NCI-H2171 treated with DMSO at 0.1 percent for 48 hours (cell line): ENCODE results near the gene KANSL1.
A peak's percentile ranks its signal among the peaks of the same experiment; 100 is the strongest.
"Not testable (repeated sequence)": the region's sequence is repeated elsewhere in the genome, so short reads cannot be mapped to it uniquely, and the experiment has no call there.

Source experiments
- DNase-seq: peaks from one replicate; lab custom pipeline; 2025; lab: John Stamatoyannopoulos, UW

Gene KANSL1

DNA sequence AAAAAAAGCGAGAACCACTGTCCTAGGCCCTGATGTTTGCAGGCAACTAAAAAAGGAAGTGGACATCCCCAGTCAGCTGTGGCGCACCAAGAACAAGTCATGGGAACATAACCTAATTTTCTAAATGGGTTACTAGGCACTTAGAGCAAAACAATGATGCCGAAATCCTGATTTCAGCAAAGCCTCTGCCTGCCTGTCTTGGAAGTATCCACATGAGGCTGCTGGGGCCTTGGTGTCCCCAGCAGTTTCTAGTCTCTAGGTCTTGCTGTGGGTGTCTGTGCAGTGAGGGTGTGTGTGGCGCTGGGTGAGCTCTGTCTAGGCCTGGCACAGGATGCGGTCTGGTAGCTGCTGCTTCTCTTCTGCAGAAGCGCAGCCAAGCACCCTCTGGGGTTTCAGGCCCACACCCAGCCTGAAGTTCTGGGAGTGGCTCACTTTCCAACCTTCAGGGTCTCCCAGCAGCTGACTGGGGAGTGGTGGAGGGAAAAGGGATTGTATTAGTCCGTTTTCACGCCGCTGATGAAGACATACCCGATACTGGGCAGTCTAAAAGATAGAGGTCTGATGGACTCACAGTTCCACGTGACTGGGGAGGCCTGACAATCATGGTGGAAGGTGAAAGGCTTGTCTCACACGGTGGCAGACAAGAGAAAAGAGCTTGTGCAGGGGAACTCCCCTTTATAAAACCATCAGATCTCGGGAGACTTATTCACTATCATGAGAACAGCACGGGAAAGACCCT, 173.0 kb downstream of the KANSL1 start:
- DNase-seq = no peak

DNA sequence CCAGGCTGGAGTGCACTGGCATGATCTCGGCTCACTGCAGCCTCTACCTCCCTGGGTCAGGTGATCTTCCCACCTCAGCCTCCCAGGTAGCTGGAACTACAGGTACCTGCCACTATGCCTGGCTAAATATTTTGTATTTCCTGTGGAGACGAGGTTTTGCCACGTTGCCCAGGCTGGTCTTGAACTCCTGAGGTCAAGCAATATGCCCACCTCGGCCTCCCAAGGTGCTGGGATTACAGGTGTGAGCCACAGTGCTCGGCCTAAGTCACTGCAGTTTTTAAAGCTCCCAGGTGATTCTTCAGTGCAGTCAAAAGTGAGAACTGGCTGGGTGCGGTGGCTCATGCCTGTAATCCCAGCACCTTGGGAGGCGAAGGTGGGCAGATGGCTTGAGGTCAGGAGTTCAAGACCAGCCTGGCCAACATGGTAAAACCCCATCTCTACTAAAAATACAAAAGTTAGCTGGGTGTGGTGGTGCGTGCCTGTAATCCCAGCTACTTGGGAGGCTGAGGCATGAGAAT, 173.8 kb downstream of the KANSL1 start:
- not testable (repeated sequence) for DNase-seq

DNA sequence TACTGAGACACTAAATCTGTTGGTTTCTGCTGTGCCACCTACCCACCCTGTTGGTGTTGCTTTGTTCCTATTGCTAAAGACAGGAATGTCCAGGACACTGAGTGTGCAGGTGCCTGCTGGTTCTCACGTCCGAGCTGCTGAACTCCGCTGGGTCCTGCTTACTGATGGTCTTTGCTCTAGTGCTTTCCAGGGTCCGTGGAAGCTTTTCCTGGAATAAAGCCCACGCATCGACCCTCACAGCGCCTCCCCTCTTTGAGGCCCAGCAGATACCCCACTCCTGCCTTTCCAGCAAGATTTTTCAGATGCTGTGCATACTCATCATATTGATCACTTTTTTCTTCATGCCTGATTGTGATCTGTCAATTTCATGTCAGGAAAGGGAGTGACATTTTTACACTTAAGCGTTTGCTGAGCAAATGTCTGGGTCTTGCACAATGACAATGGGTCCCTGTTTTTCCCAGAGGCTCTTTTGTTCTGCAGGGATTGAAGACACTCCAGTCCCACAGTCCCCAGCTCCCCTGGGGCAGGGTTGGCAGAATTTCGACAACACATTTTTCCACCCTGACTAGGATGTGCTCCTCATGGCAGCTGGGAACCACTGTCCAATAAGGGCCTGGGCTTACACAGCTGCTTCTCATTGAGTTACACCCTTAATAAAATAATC, 179.6 kb downstream of the KANSL1 start:
- DNase-seq = no peak

DNA sequence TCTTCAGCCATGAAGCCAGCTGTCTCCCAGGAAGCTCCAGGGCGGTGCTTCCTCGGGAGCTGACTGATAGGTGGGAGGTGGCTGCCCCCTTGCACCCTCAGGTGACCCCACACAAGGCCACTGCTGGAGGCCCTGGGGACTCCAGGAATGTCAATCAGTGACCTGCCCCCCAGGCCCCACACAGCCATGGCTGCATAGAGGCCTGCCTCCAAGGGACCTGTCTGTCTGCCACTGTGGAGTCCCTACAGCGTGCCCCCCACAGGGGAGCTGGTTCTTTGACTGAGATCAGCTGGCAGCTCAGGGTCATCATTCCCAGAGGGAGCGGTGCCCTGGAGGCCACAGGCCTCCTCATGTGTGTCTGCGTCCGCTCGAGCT, 180.1 kb downstream of the KANSL1 start:
- DNase-seq = no peak

DNA sequence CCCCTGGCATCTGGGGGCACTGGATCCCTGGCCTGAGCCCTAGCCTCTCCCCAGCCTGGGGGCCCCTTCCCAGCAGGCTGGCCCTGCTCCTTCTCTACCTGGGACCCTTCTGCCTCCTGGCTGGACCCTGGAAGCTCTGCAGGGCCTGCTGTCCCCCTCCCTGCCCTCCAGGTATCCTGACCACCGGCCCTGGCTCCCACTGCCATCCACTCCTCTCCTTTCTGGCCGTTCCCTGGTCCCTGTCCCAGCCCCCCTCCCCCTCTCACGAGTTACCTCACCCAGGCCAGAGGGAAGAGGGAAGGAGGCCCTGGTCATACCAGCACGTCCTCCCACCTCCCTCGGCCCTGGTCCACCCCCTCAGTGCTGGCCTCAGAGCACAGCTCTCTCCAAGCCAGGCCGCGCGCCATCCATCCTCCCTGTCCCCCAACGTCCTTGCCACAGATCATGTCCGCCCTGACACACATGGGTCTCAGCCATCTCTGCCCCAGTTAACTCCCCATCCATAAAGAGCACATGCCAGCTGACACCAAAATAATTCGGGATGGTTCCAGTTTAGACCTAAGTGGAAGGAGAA, 180.6 kb downstream of the KANSL1 start:
- no peak for DNase-seq

DNA sequence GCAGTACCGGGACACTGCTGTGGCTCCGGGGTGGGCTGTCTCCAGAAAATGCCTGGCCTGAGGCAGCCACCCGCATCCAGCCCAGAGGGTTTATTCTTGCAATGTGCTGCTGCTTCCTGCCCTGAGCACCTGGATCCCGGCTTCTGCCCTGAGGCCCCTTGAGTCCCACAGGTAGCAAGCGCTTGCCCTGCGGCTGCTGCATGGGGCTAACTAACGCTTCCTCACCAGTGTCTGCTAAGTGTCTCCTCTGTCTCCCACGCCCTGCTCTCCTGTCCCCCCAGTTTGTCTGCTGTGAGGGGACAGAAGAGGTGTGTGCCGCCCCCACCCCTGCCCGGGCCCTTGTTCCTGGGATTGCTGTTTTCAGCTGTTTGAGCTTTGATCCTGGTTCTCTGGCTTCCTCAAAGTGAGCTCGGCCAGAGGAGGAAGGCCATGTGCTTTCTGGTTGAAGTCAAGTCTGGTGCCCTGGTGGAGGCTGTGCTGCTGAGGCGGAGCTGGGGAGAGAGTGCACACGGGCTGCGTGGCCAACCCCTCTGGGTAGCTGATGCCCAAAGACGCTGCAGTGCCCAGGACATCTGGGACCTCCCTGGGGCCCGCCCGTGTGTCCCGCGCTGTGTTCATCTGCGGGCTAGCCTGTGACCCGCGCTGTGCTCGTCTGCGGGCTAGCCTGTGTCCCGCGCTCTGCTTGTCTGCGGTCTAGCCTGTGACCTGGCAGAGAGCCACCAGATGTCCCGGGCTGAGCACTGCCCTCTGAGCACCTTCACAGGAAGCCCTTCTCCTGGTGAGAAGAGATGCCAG, 181.3 kb downstream of the KANSL1 start:
- DNase-seq = no peak

DNA sequence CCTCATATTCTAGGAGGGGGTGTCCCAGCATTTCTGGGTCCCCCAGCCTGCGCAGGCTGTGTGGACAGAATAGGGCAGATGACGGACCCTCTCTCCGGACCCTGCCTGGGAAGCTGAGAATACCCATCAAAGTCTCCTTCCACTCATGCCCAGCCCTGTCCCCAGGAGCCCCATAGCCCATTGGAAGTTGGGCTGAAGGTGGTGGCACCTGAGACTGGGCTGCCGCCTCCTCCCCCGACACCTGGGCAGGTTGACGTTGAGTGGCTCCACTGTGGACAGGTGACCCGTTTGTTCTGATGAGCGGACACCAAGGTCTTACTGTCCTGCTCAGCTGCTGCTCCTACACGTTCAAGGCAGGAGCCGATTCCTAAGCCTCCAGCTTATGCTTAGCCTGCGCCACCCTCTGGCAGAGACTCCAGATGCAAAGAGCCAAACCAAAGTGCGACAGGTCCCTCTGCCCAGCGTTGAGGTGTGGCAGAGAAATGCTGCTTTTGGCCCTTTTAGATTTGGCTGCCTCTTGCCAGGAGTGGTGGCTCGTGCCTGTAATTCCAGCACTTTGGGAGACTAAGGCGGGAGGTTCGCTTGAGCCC, 182.5 kb downstream of the KANSL1 start:
- no peak for DNase-seq

DNA sequence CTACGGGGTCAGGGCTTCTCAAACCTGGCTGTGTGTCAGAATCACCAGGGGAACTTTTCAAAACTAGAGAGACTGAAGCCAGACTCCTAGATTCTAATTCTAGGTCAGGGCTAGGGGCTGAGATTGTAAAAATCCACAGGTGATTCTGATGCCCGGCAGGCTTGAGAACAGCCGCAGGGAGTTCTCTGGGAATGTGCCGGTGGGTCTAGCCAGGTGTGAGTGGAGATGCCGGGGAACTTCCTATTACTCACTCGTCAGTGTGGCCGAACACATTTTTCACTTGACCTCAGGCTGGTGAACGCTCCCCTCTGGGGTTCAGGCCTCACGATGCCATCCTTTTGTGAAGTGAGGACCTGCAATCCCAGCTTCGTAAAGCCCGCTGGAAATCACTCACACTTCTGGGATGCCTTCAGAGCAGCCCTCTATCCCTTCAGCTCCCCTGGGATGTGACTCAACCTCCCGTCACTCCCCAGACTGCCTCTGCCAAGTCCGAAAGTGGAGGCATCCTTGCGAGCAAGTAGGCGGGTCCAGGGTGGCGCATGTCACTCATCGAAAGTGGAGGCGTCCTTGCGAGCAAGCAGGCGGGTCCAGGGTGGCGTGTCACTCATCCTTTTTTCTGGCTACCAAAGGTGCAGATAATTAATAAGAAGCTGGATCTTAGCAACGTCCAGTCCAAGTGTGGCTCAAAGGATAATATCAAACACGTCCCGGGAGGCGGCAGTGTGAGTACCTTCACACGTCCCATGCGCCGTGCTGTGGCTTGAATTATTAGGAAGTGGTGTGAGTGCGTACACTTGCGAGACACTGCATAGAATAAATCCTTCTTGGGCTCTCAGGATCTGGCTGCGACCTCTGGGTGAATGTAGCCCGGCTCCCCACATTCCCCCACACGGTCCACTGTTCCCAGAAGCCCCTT, 183.3 kb downstream of the KANSL1 start:
- DNase-seq = no peak

DNA sequence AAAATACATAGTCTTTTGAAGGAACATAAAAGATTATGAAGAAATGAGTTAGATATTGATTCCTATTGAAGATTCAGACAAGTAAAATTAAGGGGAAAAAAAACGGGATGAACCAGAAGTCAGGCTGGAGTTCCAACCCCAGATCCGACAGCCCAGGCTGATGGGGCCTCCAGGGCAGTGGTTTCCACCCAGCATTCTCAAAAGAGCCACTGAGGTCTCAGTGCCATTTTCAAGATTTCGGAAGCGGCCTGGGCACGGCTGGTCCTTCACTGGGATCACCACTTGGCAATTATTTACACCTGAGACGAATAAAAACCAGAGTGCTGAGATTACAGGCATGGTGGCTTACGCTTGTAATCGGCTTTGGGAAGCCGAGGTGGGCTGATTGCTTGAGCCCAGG, 184.6 kb downstream of the KANSL1 start:
- no peak for DNase-seq

DNA sequence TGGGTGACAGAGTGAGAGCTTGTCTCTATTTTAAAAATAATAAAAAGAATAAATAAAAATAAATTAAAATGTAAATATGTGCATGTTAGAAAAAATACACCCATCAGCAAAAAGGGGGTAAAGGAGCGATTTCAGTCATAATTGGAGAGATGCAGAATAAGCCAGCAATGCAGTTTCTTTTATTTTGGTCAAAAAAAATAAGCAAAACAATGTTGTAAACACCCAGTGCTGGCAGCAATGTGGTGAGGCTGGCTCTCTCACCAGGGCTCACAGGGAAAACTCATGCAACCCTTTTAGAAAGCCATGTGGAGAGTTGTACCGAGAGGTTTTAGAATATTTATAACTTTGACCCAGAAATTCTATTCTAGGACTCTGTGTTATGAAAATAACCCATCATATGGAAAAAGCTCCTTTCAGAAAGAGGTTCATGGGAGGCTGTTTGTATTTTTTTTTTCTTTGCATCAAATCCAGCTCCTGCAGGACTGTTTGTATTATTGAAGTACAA, 185.7 kb downstream of the KANSL1 start:
- DNase-seq = no peak

DNA sequence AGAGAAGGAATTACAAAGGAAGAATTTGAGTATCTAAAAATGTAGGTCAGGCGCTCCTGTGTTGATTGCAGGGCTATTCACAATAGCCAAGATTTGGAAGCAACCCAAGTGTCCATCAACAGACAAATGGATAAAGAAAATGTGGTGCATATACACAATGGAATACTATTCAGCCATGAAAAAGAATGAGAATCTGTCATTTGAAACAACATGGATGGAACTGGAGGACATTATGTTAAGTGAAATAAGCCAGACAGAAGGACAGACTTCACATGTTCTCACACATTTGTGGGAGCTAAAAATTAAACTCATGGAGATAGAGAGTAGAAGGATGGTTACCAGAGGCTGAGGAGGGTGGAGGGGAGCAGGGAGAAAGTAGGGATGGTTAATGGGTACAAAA, 187.1 kb downstream of the KANSL1 start:
- not testable (repeated sequence) for DNase-seq

DNA sequence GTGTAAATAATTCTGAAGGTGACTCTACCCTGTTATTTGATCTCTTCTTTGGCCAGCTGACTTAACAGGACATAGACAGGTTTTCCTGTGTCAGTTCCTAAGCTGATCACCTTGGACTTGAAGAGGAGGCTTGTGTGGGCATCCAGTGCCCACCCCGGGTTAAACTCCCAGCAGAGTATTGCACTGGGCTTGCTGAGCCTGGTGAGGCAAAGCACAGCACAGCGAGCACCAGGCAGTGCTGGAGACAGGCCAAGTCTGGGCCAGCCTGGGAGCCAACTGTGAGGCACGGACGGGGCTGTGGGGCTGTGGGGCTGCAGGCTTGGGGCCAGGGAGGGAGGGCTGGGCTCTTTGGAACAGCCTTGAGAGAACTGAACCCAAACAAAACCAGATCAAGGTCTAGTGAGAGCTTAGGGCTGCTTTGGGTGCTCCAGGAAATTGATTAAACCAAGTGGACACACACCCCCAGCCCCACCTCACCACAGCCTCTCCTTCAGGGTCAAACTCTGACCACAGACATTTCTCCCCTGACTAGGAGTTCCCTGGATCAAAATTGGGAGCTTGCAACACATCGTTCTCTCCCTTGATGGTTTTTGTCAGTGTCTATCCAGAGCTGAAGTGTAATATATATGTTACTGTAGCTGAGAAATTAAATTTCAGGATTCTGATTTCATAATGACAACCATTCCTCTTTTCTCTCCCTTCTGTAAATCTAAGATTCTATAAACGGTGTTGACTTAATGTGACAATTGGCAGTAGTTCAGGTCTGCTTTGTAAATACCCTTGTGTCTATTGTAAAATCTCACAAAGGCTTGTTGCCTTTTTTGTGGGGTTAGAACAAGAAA, 189.1 kb downstream of the KANSL1 start:
- peak; percentile 15 for DNase-seq

DNA sequence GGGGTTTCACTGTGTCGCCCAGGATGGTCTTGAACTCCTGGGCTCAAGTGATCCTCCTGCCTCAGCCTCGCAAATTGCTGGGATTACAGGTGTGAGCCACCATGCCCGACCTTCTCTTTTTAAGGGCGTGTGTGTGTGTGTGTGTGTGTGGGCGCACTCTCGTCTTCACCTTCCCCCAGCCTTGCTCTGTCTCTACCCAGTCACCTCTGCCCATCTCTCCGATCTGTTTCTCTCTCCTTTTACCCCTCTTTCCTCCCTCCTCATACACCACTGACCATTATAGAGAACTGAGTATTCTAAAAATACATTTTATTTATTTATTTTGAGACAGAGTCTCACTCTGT, 190.3 kb downstream of the KANSL1 start:
- DNase-seq = no peak

DNA sequence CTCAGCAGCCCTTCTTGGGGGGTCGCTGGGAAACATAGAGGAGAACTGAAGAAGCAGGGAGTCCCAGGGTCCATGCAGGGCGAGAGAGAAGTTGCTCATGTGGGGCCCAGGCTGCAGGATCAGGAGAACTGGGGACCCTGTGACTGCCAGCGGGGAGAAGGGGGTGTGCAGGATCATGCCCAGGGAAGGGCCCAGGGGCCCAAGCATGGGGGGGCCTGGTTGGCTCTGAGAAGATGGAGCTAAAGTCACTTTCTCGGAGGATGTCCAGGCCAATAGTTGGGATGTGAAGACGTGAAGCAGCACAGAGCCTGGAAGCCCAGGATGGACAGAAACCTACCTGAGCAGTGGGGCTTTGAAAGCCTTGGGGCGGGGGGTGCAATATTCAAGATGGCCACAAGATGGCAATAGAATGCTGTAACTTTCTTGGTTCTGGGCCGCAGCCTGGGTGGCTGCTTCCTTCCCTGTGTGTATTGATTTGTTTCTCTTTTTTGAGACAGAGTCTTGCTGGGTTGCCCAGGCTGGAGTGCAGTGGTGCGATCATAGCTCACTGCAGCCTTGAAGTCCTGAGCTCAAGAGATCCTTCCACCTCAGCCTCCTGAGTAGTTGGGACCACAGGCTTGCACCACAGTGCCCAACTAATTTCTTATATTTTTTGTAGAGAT, 190.8 kb downstream of the KANSL1 start:
- peak; percentile 72 for DNase-seq

DNA sequence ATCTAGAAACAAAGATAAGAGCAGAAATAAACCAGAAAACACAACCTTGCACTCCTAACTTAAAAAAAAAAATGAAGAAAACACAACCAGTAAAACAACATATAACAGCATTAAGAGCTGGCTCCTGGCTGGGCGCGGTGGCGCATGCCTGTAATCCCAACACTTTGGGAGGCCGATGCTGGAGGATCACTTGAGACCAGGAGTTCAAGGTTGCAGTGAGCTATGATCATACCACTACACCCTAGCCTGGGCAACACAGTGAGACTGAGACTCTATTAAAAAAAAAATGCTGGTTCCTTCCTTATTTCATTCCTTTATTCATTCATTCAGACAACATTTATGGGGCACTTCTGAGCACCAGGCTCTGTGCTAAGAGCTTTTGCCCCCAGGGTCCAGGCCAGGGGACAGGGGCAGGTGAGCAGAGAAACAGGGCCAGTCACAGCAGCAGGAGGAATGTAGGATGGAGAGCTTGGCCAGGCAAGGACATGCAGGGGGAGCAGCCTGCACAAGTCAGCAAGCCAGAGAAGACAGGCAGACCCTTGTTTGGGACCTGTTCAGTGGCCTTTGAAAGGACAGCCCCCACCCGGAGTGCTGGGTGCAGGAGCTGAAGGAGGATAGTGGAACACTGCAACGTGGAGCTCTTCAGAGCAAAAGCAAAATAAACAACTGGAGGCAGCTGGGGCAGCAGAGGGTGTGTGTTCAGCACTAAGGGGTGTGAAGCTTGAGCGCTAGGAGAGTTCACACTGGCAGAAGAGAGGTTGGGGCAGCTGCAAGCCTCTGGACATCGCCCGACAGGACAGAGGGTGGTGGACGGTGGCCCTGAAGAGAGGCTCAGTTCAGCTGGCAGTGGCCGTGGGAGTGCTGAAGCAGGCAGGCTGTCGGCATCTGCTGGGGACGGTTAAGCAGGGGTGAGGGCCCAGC, 191.6 kb downstream of the KANSL1 start:
- no peak for DNase-seq

DNA sequence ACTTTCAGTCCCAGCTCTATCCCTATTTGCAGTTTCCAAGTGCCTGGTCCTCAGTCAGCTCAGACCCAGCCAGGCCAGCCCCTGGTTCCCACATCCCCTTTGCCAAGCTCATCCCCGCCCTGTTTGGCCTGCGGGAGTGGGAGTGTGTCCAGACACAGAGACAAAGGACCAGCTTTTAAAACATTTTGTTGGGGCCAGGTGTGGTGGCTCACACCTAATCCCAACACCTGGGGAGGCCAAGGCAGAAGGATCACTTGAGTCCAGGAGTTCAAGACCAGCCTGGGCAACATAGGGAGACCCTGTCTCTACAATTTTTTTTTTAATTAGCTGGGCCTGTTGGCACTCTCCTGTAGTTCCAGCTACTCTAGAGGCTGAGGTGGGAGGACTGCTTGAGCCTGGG, 192.5 kb downstream of the KANSL1 start:
- DNase-seq = no peak

DNA sequence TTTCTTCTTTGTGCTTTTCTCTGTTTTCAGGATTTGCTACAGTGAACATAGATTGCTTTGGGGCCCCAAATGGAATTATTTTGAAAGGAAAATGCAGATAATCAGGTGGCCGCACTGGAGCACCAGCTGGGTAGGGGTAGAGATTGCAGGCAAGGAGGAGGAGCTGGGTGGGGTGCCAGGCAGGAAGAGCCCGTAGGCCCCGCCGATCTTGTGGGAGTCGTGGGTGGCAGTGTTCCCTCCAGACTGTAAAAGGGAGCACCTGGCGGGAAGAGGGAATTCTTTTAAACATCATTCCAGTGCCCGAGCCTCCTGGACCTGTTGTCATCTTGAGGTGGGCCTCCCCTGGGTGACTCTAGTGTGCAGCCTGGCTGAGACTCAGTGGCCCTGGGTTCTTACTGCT, 192.9 kb downstream of the KANSL1 start:
- no peak for DNase-seq

DNA sequence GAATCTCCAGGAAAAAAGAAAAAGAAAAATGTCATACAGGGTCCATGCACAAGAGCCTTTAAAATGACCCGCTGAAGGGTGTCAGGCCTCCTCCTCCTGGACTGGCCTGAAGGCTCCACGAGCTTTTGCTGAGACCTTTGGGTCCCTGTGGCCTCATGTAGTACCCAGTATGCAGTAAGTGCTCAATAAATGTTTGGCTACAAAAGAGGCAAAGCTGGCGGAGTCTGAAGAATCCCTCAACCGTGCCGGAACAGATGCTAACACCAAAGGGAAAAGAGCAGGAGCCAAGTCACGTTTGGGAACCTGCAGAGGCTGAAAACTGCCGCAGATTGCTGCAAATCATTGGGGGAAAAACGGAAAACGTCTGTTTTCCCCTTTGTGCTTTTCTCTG, 193.3 kb downstream of the KANSL1 start:
- DNase-seq = no peak
